GM21529 (cell line): ENCODE measurements around the gene ACBD3.

Experiments used
- ATAC-seq: cut with Tn5 transposase; IDR thresholded peaks from one replicate; pipeline ENCODE4 v1.9.1; 2021; ENCODE audit not compliant: unreplicated experiment

Gene ACBD3

DNA sequence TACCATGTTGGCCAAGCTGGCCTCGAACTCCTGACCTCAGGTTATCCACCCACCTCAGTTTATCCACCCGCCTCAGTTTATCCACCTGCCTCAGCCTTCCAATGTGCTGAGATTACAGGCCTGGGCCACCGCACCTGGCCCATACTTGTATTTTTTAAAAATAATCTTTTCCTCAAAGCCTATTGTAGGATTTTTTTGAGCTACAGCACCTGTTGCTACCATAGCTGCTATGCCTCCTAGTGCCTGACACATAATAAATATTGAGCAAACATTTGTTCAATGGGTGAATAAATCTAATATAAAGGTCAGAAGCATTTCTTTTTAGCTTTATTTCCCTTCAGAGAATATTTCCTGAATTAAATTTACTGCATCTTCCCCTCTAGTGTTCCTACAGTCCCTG lies 15.7 kb upstream of the ACBD3 start:
- ATAC-seq = no peak

DNA sequence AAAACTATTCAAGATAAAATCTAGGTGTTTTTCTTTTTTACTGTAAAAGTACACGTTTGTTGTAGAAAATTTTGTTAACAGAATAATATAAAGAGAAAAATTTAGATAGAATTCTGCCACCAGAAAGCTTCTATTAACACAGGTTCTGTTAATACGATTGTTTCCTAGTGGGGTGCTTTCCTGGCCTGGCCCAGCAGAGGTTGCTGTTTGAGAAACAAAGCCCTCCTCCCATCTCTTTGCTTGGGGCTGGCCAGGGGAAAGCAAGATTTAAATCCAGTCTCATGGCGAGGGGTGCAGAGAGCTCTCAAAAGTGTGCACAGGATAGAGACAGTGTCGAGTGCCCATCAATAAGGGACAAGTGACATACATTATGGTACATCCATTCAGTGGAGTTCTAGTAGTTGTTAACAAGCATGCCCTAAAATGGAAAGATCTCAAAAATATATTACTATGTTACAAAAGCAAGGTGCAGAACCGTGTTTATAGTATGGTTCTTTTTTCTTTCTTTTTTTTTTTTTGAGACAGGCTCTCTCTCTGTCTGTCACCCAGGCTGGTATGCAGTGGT lies 14.6 kb upstream of the ACBD3 start:
- ATAC-seq = peak; percentile 79

DNA sequence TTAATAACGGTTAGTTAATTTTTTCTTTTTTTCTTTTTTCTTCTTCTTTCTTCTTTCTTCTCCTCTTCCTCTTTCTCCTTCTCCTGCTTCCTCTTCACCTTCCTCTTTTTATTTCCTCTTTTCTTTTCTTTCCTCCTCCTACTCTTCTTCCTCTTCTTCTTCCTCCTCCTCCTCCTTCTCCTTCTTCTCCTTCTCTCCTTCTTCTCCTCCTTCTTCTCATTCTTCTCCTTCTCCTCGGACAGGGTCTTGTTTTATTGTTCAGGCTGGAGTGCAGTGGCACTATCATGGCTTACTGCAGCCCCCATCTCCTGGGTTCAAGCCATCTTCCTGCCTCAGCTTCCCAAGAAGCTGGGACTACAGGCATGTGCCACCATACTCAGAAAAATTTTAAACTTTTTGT lies 13.4 kb upstream of the ACBD3 start:
- no peak for ATAC-seq

DNA sequence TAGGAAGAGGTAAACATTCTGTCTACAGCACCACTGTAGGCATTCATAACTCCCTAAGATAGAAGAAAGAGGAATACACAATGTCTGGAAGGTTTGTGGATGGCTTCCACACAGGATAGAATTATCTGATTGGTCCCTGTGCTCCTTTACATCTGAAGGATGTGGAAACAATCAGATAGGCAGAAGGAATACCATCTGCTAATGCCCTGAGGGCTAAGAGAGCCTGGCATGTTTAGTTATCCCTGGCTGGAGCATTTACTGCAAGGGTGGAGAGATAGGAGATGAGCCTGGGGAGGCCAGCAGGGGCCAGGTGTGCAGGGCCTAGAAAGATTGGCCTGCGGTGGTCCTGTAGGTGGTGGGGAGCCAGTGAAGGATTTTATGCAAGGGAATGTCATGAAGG lies 8.6 kb upstream of the ACBD3 start:
- ATAC-seq = no peak

DNA sequence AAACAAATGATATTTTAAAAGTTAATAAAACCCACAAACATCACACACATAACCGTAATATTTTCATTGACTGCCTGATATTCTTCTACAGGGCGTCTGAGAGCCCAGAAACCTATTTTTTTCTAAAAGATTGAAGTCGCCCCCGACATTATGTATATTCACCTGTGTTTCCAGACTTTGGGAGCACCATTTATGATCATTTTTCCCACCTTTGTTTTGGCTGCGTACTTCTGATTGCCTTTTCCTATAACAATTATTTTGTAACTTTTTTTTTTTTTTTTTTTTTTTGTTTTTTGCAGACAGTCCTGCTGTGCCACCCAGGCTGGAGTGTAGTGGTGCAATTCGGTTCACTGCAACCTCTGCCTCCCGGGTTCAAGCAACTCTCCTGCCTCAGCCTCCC lies 839 bp upstream of the ACBD3 start:
- no peak for ATAC-seq

DNA sequence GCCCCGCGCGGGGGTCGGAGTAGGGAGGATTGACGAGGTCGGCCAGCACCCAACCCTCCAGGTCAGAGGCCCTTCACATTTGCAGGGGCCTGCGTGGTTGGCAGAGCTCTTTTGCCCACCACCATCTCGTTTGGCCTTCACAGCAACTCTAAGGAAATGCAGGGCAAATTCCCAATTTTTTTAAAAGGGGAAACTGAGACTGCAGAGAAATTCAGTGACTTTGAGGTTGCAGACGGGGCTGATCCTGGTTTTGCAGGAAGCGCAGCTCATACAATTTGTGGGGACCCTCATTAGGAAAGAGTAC lies 430 bp upstream of the ACBD3 start:
- no peak for ATAC-seq

DNA sequence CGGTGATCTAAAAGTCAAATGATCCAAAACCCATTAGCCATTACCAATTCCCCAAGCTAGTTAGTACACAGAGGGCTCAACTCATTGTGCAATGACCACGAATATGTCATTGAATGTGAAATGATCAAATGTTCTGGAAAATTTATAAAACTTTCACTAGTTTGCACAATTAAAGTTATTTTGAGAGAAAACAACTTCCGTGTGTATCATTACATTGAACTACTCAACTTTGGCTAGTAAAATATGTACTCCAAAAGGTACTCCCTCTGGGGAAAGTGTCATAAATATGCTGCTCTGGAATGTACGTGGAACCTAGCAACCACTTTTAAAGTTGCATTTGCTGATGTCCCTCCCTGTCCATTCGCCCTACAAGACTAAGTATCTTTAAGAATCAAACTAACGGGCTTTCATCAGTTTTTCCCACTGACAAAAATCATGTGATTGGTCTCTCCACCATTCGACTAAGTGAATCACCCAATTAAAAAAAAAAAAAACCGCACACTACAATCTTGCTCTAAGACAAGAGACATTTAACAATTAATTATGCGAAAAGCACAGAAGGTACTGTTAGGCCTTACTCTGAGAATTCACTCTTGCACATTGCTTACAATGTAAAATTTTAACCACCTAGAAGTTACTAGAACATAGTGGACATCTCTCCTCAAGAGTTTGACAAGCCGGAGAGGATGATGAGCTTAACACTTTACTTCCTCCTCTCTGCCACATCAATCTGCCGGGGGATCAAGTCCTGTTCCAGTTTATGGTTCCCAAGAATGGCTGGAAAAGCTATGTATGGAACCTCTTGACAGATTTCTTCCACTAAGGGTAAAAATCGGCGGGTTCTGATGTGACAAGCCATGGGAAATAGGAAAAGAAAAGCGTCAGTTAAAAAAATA lies 1.2 kb downstream of the ACBD3 start:
- no peak for ATAC-seq

DNA sequence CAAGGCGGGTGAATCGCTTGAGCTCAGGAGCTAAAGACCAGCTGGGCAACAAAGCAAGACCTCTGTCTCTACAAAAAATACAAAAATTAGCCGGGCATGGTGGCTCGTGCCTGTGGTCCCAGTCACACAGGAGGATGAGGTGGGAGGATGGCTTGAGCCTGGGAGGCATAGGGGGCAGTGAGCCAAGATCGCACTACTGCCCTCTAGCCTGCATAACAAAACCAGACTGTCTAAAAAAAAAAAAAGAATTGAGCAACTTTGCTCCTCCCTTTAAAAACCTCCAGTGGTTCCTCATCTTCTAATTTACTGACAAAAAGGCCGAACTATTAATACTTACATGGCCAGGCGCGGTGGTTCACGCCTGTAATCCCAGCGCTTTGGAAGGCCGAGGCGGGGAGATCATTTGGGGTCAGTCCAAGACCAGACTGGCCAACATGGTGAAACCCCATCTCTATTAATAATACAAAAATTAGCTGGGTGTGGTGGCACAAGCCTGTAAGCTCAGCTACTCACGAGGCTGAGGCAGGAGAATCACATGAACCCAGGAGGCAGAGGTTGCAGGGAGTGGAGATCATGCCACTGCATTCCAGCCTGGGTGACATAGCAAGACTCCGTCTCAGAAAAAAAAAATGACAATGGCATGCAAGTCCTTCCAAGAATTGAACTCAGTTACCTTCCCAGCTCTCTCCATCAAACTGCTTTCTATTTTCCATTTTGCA lies 4.4 kb downstream of the ACBD3 start:
- ATAC-seq = no peak

DNA sequence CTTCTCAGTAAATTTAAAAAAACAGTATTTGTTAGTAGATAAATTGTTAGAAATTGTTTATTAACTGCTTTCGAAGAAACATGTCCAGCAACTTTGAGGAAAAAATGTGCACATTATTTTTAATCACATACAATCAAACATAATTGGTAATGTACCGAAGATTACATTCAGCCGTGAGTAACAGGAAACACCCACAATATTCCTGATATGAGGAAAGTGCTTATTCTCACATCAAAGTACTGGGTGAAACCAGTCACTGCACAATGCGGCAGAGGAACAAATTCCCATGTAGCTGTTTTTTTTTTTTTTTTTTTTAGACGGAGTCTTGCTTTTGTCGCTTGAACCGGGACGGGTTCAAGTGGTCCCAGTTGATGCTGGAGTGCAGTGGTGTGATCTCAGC lies 9.7 kb downstream of the ACBD3 start:
- no peak for ATAC-seq

DNA sequence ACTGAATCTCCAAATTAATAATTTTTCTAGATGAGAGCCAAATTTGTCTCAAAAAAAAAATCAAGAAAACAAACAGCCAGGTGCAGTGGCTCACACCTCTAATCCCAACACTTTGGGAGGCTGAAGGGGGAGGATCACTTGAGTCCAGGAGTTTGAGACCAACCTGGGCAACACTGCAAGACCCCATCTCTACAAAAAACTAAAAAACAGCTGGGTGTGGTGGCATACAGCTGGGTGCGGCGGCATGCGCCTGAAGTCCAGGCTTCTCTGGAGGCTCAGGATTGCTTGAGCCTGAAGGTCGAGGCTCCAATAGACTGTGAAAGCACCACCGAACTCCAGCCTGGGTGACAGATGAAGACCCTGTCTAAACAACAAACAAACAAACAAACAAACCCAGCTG lies 14.0 kb downstream of the ACBD3 start:
- no peak for ATAC-seq

DNA sequence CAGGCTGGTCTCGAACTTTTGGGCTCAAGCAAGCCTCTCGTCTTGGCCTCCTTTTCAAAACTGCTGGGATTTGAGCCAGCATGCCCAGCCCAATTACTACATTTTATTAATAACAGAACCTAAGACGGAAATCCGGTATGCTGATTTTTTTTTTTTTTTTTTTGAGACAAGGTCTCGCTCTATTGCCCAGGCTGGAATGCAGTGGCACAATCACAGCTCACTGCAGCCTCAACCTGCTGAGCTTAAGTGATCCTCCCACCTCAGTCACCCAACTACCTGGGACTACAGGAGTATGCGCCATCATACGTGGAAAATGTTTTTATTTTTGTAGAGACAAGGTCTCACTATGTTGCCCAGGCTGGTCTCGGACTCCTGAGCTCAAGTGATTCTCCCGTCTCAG lies 20.2 kb downstream of the ACBD3 start:
- ATAC-seq = no peak

DNA sequence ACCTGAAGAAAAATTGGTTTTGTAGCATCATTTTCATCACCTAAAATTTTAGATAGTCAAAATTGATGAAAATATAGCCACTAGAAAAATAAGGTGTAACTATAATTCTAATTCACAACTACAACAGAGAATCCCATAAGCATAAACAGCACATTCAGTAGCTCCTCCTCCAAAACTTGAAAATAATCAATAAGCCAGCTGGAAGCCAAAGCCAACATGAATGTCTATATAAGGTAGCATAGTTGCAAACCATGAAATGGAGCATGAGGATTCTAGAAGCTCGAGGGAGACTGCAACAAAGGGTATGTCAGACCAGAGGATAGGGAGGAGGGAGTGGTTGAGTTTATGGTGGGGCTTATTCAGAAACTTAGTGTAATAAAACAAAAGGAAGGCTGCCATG lies 22.4 kb downstream of the ACBD3 start:
- ATAC-seq = no peak

DNA sequence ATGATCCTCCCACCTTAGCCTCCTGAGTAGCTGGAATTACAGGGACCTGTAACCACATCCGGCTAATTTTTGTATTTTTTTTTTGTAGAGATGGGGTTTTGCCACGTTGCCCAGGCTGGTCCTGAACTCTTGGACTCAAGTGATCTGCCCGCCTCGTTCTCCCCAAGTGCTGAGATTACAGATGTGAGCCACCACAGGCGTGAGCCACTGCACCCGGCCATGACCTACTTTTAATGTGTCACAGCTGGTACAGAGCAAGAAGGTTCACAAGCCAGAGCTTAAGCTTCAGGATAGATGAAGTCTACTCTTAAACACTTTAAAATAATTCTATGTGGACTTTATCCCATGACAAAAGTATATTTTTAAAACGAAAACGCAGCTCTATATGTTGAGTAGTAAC lies 23.6 kb downstream of the ACBD3 start:
- ATAC-seq = no peak

DNA sequence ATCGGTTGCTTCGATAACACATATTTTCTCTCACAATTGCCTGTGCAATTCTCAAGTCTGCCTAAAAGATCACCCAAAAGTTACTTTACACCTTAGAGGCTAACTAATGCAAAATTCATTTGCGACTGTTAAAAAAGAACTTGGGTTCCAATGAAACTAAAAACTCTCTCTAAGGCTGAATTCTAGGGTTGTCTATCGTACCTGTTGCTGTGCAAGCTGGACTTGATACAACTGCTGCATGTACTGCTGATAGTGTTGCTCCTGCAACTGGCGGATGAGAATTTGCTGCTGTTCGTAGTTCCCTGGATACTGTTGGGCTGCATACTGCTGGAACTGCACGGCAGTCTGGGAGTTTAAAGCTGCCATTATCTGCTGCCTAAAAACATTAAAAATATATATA lies 27.6 kb downstream of the ACBD3 start:
- no peak for ATAC-seq

DNA sequence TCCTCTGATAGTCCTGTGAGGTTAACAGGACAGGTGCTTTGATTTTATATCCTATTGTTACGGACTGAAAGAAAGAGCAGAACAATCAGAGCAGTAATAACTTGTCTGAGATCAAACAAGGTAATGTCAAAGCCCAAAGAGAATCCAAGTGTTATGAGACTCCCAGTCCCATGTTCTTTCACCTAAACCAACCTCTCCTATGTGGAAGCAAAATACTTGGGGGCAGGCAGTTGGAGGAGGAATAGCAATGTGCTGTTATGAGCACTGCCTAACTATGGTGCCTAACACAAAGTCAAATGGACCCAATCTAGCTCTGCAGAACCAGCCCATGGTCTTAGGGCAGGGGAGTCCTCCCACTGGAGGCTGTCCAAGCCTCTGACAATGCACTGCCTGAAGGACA lies 28.1 kb downstream of the ACBD3 start:
- no peak for ATAC-seq

DNA sequence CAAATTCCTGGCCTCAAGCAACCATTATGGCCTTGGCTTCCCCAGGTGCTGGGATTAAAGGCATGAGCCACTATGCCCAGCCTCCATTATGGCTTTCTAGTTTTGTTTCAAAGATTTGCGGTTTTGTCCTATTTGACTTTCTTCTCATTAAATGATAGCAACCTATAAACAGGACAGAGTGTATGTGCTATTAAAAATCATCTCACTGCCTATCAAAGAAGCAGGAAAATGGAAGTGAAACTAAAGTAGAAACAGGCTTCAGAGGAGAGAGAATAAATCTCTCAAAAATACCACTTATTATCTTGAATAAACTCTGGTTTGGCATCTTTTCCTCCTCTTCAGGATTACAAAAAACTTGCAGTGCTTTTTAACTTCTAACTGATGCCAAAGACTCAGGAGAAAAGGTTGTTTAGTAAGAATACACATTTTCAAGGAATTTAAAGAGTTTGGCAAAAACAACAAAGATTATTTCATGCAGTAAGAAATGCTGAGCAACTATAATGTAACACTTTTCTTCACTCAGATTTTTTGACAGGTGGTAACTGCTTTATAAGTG lies 28.7 kb downstream of the ACBD3 start:
- no peak for ATAC-seq

DNA sequence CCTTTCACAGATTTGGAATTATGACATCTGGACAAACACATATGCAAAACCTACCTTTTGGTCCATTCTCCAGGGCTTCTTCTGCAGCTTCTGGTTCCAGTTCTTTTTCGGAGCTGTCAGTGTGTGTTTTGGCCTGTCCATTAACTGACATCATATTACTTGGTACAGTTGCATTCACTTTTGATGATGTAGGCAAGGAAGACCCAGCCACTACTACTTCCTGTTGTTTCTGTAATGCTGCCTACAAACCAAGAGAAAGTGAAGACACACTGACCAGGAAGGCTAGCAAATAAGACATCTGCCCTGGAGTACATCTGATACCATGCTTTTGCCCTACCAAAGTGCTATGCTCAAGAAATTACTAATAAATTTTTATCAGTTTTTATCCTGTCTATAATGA lies 31.9 kb downstream of the ACBD3 start:
- no peak for ATAC-seq

DNA sequence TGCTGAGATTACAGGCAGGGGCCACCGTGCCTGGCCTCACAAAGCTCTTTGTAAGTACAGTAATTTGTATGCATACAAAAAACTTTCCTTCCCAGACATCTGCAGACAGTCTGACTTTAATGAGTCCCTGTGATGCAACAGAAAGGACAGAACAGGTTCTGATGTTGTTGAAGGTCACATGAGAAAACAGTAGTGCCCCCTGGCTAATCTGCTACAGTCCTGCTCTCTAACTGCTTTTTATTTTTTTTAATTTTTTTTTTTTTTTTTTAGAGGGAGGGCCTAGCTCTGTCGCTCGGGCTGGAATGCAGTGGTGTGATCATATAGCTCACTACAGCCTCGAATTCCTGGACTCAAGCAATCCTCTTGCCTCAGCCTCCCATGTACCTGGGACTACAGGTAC lies 36.7 kb downstream of the ACBD3 start:
- no peak for ATAC-seq

DNA sequence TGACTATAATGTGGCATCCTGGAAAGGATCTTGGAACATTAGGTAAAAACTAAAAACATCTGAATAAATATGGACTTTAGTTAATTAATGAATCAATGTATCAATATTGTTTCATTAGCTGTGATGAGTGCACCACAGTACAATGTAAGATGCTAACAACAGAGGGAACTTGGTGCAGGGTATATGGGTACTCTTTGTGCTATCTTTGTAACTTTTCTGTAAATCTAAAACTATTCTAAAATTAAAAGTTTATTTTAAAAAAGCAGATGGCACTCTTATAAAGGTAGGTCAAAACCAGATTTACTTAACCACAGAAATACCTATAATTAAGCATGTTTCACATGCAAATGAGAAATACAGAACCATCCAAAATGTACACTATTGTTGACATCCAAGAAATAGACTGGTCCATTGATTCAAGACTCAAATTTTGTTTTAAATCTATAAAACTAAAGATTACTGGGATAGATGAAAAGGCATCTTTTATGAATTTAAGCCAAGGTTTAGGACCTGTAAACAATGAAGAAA lies 38.4 kb downstream of the ACBD3 start:
- no peak for ATAC-seq

DNA sequence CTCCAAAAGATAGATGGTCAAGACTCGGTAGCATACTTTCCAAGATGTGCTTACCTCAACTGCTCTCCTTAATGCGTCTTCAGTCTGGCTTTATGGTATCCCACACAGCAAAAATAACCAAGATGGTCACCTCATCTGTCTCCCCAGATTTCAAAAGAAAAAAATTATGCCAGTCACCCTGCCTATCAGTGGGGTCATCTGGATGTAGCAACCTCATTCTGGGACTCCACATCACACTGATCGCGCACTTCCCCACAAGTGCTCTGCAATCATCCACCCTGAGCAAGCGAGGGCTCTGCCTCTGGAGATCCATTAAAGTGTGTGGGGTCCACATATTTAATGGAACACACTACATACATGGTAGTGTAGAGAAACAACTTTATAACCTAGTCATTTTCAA lies 42.5 kb downstream of the ACBD3 start:
- no peak for ATAC-seq

DNA sequence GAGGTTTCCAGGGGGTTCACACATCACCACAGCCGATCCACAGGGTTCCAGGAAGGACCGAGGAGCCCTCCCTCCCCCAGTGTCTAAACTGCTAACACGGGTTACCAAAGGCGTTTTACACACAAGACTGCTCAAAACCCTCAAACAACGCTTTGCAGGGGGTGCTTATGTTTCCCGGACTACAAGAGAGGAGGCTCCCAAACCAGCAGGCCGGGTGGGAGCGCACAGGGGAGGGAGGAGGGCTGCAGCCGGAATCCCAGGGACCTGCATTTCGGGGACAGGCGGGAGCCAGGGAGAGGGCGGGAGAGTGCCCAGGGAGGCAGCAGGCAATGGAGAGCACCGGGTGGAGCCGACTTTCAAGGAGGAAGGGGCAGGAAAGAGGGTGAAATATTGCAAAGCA lies 50.8 kb downstream of the ACBD3 start:
- ATAC-seq = no peak
